Measurements from ENCODE around the gene PSMB11.
A peak's percentile ranks its signal among the peaks of the same experiment; 100 is the strongest.
"Not testable (repeated sequence)": the region's sequence is repeated elsewhere in the genome, so short reads cannot be mapped to it uniquely, and the experiment has no call there.

PSMB11 gene

DNA sequence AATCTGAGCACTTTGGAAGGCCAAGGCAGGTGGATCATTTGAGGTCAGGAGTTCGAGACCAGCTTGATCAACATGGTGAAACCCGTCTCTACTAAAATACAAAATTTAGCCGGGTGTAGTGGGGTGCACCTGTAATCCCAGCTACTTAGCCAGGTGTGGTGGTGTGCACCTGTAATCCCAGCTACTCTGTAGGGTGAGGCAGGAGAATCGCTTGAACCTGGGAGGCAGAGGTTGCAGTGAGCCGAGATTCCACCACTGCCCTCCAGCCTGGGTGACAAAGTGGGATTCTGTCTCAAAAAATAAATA lies 28.3 kb upstream of the PSMB11 start:
- not testable (repeated sequence) for DNase-seq (ENCODE audit: low read depth in 2 of 2)

DNA sequence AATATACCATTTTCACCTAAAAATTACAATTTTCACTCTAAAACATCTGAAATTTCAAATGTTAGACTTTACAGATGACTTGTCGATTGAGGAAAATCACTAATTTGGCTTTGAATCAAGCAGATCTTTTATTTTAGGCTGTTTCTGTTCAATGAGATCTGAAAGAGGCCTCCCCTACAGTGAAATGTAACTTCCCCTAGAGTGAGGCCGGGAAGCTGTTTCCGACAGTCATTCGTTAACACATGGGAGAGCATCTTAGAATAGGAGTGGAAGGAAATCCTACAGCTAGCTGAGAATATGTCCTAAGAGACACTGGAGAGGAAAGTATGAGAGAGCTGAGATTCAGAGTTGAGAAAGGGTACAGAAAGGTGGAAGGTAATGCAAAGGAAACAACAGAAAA lies 26.4 kb upstream of the PSMB11 start:
- DNase-seq (ENCODE audit: low read depth in 2 of 2): no peak

DNA sequence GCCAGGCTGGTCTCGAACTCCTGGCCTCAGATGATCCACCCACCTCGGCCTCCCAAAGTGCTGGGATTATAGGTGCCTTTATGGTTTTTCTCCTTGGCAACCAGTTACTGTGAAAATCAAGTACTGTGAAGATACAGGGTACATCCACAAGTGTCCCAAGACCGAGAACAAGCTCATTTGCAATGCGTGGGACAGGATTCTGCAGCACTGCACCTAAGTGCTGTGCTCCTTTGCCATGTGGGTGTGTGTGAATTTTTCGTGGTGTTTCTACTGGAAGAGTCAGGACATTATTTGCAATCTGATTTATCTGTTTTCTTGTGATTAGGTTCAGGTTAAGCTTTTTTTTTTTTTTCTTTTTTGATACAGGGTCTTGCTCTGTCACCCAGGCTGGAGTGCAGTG lies 24.9 kb upstream of the PSMB11 start:
- no peak for DNase-seq (ENCODE audit: low read depth in 2 of 2)

DNA sequence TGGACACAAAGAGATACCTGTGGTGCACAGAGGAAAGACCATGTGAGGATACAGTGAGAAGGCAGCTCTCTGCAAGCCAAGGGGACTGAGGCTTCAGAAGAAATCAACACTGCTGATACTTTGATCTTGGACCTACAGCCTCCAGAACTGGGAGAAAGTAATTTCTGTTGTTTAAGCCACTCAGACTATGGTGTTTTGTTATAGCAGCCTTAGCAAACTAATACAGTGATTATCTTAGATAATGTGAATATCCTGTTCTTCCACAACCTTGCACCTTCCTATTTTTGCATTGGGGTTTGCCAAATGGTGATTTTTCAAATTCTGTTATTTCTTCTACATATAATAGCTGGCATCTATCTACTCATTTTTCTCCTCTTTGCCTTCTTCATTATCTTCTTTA lies 23.9 kb upstream of the PSMB11 start:
- no peak for DNase-seq (ENCODE audit: low read depth in 2 of 2)

- no peak for DNase-seq (ENCODE audit: low read depth in 2 of 2)
Measured at GRCh38 chr14:23020143-23021128, 21.6 kb upstream of the PSMB11 start.

DNA sequence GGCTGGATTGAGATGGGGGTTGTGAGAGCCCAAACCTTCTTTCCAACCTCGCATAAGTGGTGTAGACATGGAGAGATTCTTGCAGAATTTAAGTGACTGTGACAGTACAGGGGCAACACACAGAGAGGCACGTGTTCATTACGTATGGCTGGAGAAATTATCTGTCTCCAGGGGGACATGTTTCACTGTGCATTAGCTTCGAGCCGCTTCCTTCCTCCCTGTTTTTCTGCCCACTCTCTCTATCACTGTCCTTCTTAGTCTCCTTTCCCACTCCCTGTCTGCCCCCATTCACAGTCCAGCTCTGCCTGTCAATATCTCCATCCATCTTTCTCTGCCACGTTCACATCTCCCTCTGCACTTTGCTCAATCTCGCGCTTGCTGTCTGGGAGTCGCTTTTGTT lies 20.6 kb upstream of the PSMB11 start:
- DNase-seq (ENCODE audit: low read depth in 2 of 2): no peak

DNA sequence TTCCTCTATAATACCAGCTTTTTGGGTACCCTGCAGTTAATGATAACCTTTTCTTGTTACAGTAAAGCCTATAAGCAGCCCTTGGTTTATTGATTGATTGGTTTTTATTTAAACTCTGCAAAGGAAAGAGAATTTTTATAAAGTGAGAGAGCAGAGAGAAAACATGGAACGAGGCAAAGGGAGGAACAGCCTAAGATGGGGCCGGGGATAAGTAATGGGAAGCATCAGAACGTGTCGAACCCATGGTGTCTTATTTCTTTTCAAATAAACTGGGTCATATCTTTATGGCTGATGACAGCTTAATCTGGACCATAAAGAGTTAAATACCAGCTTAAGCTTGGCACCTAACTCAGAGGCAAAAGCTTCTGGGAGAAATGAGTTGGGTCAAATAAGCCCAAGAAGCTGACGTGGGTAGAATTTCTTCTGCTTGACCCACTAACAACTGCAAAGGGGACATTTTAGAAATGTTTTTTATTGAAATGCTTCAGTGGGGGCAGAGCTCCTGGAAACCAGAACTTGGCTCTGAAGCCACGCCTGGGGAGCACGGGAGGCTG lies 20.0 kb upstream of the PSMB11 start:
- no peak for DNase-seq (ENCODE audit: low read depth in 2 of 2)

- no peak for DNase-seq (ENCODE audit: low read depth in 2 of 2)
Measured at GRCh38 chr14:23023022-23023794, 18.8 kb upstream of the PSMB11 start.

DNA sequence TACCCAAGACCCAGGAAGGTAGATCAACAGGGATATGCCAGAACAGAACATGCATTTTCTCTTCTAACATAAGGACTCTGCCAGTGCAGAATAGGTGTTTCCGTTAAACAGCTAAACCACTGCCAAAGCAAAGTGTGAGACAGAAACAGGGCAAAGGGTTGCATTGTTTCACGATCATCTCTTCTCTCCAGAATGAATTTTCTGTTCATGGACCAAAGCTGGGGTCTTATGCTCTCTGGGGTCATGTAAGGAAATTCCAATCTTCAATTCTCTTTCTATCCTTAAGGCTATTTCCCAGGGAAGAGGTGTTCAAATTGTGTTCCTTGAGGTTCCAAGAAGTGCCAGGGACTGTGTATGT lies 18.2 kb upstream of the PSMB11 start:
- DNase-seq (ENCODE audit: low read depth in 2 of 2): no peak

DNA sequence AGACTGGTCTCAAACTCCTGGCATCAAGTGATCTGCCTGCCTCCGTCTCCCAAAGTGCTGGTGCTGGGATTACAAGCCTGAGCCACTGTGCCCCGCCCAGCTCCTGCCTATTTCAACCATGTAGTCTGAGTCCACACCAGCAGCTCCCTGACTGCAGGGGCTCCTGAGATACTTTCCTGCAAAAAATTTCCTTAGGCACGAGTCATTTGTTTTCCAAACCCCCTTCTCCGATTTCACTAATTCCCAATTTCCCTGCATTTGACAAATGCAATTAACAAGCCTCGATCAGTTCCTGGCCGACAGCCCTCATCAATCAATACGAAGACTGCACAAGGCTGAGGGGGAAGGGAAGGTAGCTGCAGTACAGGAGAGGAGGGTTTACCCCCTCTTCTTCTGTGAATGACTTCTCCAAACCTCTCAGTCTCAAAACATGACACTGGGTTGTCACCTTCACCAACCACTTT lies 17.4 kb upstream of the PSMB11 start:
- no peak for DNase-seq (ENCODE audit: low read depth in 2 of 2)

DNA sequence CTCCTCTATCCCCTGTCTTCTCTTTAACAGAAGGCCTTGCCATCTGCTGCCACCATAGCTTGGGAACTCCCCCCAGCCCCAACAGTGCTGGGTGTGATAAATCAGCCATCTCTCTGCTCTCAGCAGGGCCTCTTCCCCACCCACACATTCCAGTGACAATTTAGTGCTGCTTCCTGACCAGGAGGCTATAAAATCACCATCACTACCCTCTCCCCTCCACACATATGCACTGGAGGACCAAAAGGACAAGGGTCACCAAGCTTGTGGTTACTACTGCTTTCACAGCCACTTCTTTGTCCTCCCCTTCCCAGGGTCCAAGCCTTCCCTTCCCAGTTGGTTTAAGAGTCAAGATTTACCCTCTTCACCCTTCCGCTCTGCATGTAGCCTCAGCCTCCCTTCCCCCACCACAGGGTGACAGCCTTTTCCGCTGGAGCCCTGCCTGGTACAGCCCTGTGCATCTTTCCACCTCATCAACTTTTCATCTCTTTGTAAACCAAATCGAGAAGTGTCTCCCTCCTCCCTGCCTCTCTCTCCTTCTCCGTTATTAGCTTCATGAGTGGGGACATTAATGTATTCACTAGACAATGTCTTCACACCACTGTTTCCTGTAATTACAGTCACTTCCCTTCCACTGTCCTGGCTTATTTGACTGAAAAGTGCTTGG lies 16.7 kb upstream of the PSMB11 start:
- no peak for DNase-seq (ENCODE audit: low read depth in 2 of 2)

DNA sequence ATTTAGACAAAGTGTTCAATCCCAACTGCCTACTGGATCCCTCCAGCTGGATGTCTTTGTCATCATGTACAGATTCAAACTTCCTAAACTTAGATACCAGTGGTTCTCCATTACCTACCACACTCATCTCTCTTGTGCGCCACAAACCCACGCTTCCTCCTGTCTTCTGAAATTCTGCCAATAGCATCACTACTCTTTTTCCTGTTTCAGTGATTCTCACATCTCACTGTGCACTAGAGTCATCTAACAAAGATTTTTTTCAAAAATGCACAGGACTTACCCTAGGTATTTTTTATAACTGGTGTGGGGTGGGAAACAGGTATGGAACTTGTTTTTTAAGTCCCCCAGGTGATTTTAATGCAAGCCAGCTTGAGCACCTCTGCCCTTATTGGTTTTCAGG lies 13.2 kb upstream of the PSMB11 start:
- DNase-seq (ENCODE audit: low read depth in 2 of 2): no peak

GRCh38 chr14:23030936-23031335 lies 11.1 kb upstream of the PSMB11 start:
- DNase-seq (ENCODE audit: low read depth in 2 of 2): no peak

- no peak for DNase-seq (ENCODE audit: low read depth in 2 of 2)
Measured at GRCh38 chr14:23033251-23033727, 8.7 kb upstream of the PSMB11 start.

DNA sequence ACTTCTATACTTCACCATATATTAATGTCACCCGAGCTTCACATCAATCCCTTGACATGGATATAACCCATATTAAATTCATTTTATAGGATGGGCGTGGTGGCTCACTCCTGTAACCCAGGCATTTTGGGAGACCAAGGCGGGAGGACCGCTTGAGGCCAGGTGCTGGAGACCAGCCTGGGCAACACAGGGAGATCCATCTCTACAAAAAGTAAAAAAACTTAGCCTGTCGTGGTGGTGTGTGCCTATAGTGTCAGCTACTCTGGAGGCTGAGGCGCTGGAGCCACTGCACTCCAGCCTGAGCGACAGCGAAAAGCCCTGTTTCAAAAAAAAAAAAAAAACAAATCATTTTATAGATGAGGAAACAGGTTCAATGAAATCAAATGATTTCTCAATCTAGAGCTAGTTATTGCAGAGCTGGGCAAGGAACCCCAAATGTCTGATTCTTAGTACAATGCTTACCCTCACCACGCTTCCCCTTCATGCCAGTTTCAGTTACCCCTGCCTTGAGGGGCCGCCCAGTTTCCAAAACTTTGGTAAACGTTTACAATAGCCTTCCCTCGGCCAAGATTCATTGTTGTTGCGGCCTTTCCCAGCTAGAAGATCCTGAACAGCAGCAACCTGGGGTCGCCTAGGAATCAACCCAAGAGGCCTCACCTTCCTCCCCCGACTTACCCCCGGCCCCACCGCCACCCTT lies 8.1 kb upstream of the PSMB11 start:
- no peak for DNase-seq (ENCODE audit: low read depth in 2 of 2)

DNA sequence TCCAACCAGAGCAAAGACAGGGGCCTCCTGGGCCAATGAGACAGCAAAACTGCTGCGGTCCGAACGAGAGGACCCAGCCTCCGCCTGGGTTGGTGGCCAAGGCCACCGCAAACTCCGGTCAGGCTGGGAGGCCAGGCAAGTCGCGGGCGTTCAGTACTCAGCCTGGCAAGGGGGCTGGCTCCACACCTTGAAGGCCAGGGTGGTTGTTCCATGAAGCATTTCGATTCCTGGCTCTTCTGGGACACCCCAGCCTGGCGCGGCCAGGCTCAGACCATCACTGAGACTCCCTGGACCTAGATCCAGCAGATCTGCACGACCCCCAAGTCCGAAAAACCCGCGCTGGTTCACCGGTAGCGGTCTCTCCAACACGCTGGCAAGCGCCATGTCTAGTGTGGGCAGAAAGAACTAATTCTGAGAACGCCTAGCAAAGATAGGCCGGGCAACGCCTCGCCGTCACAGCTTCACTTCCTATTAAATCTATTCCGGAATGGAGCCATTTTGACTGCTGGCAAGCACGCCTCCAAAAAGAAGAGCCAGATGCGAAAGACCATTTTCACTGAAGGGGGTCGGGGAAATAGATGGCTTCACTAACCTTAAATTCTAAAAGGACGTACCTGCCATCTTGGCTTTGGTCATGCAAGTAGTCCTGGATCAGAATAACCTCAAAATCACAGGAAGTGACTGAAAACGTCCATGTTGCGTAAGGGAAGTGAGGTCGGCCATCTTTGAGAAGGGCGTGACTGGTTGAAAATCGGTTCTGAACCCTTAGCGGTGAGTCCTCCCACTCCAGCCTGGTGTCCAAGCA lies 7.3 kb upstream of the PSMB11 start, which contains the start of gene PSMB5:
TSS of gene PSMB5 (minus strand) at position 403 of the 805 bp plus-strand sequence. CDS start at position 384, 19 bp downstream.
- DNase-seq (ENCODE audit: low read depth in 2 of 2): peak; percentile 66 to 69

GRCh38 chr14:23035303-23036144 lies 6.5 kb upstream of the PSMB11 start:
- DNase-seq (ENCODE audit: low read depth in 2 of 2): no peak

DNA sequence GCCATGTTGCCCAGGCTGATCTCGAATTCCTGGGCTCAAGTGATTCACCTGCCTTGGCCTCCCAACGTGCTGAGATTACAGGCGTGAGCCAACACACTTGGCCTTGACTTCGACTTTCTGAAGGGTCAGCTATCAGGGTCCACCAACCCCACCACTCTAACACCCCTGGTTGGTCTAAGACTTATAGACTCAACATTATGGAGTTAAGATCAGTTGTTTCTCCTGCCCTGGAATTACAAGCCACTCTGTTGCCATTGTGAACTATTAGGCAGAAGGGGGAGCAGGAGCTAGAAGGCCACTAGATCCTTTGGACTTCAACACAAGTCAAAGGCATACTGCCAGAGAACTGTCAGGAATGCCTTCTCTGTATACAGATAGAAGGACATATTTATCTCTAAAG lies 1.9 kb upstream of the PSMB11 start:
- no peak for DNase-seq (ENCODE audit: low read depth in 2 of 2)

GRCh38 chr14:23041729-23042128 lies 283 bp upstream of the PSMB11 start:
- no peak for DNase-seq (ENCODE audit: low read depth in 2 of 2)
